BLaER1 treated with 17β-estradiol and CSF1 and Interleukin-3, amounts not matched to agents 10 nM and 100 nM (cell line): ENCODE results near the gene POLD4.

Experiments used
- H3K27ac ChIP-seq, 11 experiments: shearing (Covaris generic); formaldehyde crosslinking; 2 replicates each; pipeline ENCODE4 v1.8.1; 2022
- H3K27me3 ChIP-seq, 11 experiments: shearing (Covaris generic); formaldehyde crosslinking; 2 replicates each; pipeline ENCODE4 v1.8.1; 2022
- H3K36me3 ChIP-seq, 11 experiments: shearing (Covaris generic); formaldehyde crosslinking; 2 replicates each; pipeline ENCODE4 v1.8.1; 2022
- H3K4me1 ChIP-seq, 10 experiments: shearing (Covaris generic); formaldehyde crosslinking; 2 replicates each; pipeline ENCODE4 v1.8.1; 2022
- H3K4me2 ChIP-seq, 11 experiments: shearing (Covaris generic); formaldehyde crosslinking; 2 replicates each; pipeline ENCODE4 v1.8.1; 2022
- H3K4me3 ChIP-seq, 10 experiments: shearing (Covaris generic); formaldehyde crosslinking; 2 replicates each; pipeline ENCODE4 v1.8.1; 2022
- H3K9ac ChIP-seq, 11 experiments: shearing (Covaris generic); formaldehyde crosslinking; 2 replicates each; pipeline ENCODE4 v1.8.1; 2022
- H3K9me3 ChIP-seq, 11 experiments: shearing (Covaris generic); formaldehyde crosslinking; replicated peaks in 1 of 11; 2 replicates each; pipeline ENCODE4 v1.8.1; 2022
- H4K20me1 ChIP-seq, 11 experiments: shearing (Covaris generic); formaldehyde crosslinking; 2 replicates each; pipeline ENCODE4 v1.8.1; 2022
- Cebpa-rat ChIP-seq, 11 experiments: shearing (Covaris generic); IDR thresholded peaks; 2 replicates each; pipeline ENCODE4 v1.8.1; 2022

POLD4 gene

DNA sequence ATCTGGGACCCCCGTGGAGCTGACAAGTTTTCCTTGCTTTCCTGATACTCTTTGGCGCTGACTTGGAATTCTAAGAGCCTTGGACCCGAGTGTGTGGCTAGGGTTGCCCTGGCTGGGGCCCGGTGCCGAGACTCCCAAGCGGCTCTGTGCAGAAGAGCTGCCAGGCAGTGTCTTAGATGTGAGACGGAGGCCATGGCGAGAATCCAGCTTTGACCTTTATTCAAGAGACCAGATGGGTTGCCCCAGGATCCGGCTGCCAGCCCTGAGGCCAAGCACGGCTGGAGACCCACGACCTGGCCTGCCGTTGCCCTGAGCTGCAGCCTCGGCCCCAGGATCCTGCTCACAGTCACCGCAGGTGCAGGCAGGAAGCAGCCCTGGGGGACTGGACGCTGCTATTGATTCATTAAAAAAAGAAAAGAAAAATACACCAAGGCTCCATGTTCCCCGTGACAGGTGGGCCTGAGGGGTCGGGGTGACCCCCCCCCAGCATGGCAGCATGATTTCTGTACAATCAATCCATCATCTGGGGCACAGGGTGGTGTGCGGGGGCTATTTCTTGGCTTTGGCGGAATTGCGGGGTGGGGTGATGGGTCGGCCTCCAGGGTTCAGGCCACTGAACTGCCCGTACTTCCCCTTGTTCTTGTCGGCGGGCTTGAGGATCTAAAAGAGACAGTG is 44.8 kb upstream of the POLD4 start:
- Histone ChIP-seq H3K4me3 (peak overlapping the region in 1 of 10 experiments; percentile 15; a peak in 2 of 20 replicates), H3K27ac (0 out of 22 replicates have a peak overlapping the region, but pooled peaks of 1 of the 11 experiments have one; percentile 13), H3K4me1 (peaks cover 63 to 79% (median 71%) of the 10 kb centered on the region in 10 experiments), H3K36me3 (peaks cover 57 to 76% (median 69%) of the 10 kb centered on the region in 11 experiments), H3K9me3 (no peaks in the 10 kb centered on the region), H3K4me2 (peak overlapping the region; percentile 82 to 99 (median 94); a peak in 21 of 22 replicates), H4K20me1 (peaks cover 42 to 82% (median 70%) of the 10 kb centered on the region in 11 experiments; a peak in 21 of 22 replicates), H3K27me3 (no peaks in the 10 kb centered on the region), H3K9ac (peak overlapping the region in 10 of 11 experiments; percentile 31 to 98 (median 58); a peak in 17 of 22 replicates)
- no peak for TF ChIP-seq Cebpa-rat (IDR thresholded peaks at IDR 0.05)

GRCh38 chr11:67397536-67397935 is 44.2 kb upstream of the POLD4 start:
- peaks cover 61 to 79% (median 71%) of the 10 kb centered on the region in 10 experiments for H3K4me1 ChIP-seq
- H3K9me3 ChIP-seq: no peaks in the 10 kb centered on the region
- peak overlapping the region; percentile 82 to 99 (median 93) for H3K4me2 ChIP-seq
- H3K9ac ChIP-seq: peak overlapping the region; percentile 25 to 98 (median 56); a peak in 18 of 22 replicates
- H3K36me3 ChIP-seq: peaks cover 57 to 77% (median 69%) of the 10 kb centered on the region in 11 experiments
- no peaks in the 10 kb centered on the region for H3K27me3 ChIP-seq
- TF ChIP-seq Cebpa-rat (IDR thresholded peaks at IDR 0.05): no peak
- peak overlapping the region in 4 of 10 experiments; percentile 9 to 50 (median 17); a peak in 4 of 20 replicates for H3K4me3 ChIP-seq
- H3K27ac ChIP-seq: peak overlapping the region in 6 of 11 experiments; percentile 20 to 47 (median 33); a peak in 4 of 22 replicates
- peaks cover 42 to 88% (median 73%) of the 10 kb centered on the region in 11 experiments; a peak in 21 of 22 replicates for H4K20me1 ChIP-seq

DNA sequence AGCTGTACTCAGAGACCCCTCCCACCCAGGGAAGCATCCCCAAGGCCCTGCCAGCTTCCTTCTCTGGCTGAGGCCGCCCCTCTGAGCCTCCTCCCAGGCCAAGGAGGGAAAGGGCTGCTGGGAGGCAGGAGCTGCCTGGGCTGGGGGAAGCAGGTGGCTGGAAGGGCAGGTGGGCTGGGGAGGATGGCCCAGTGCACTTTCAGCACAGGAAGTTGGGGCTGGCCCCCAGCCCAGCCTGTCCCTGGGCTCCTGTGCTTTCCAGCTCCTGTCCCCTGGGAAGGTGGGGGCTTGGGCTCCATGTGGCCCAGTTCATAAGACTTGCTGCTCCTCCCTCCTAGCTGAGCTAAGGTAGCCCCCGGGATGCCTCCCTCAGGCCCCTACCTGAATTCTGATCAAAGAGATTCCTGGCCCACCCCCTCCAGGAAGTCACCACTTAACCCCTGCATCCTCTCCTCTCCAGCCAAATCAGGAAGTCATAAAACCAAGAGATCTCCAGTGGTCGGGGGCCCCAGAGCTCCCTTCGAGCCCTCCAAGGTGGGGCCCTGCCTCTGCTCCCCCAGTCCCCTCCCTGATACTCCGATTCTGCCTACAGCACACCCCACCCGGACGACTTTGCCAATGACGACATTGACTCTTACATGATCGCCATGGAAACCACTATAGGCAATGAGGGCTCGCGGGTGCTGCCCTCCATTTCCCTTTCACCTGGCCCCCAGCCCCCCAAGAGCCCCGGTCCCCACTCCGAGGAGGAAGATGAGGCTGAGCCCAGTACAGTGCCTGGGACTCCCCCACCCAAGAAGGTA is 43.4 kb upstream of the POLD4 start:
- Histone ChIP-seq H3K4me1 (peaks cover 58 to 76% (median 68%) of the 10 kb centered on the region in 10 experiments), H3K4me2 (peak overlapping the region; percentile 53 to 99 (median 93)), H3K27ac (peak overlapping the region in 10 of 11 experiments; percentile 11 to 59 (median 39); a peak in 14 of 22 replicates), H3K9me3 (no peaks in the 10 kb centered on the region), H3K4me3 (peak overlapping the region in 3 of 10 experiments; percentile 25 to 50 (median 26); a peak in 5 of 20 replicates), H4K20me1 (peaks cover 42 to 92% (median 77%) of the 10 kb centered on the region in 11 experiments; a peak in 21 of 22 replicates), H3K36me3 (peaks cover 57 to 77% (median 69%) of the 10 kb centered on the region in 11 experiments), H3K9ac (peak overlapping the region; percentile 31 to 98 (median 57); a peak in 20 of 22 replicates), H3K27me3 (no peaks in the 10 kb centered on the region)
- no peak for TF ChIP-seq Cebpa-rat (IDR thresholded peaks at IDR 0.05)

GRCh38 chr11:67396259-67396581 is 42.9 kb upstream of the POLD4 start:
- Histone ChIP-seq H3K27ac (peak overlapping the region in 5 of 11 experiments; percentile 26 to 59 (median 34); a peak in 4 of 22 replicates), H3K27me3 (no peaks in the 10 kb centered on the region), H3K9ac (peak overlapping the region in 8 of 11 experiments; percentile 52 to 97 (median 58); a peak in 13 of 22 replicates), H3K4me1 (peaks cover 58 to 77% (median 69%) of the 10 kb centered on the region in 10 experiments), H3K4me3 (no peak overlapping the region; a peak in 2 of 20 replicates), H3K4me2 (peak overlapping the region in 10 of 11 experiments; percentile 82 to 99 (median 93); a peak in 18 of 22 replicates), H3K9me3 (no peaks in the 10 kb centered on the region), H3K36me3 (peaks cover 57 to 77% (median 69%) of the 10 kb centered on the region in 11 experiments), H4K20me1 (peaks cover 42 to 89% (median 74%) of the 10 kb centered on the region in 11 experiments; a peak in 21 of 22 replicates)
- no peak for TF ChIP-seq Cebpa-rat (IDR thresholded peaks at IDR 0.05)

- no peak for TF ChIP-seq Cebpa-rat (IDR thresholded peaks at IDR 0.05)
Measured at GRCh38 chr11:67395555-67396258, 42.4 kb upstream of the POLD4 start.

DNA sequence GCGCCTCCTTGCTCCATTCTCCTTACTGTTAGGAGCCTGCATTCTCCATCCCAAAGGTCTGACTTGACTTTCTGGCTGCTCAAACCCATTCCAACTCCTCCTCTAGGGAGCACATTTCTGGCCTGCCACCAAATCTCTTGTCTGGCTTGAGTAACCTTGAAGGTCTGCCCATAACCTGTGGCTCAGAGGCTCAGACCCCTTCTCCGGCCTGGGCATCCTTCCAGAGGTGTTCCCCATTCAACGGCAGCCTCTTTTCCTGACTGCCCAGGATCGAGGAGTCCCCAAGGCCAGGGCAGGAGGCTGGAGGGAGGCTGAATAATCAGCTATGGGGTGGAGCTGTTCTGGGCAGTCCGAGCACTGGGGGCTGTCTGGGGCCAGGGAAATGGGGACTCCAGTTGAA is 40.6 kb upstream of the POLD4 start:
- H3K27ac ChIP-seq: no peak overlapping the region
- peaks cover 25 to 66% (median 52%) of the 10 kb centered on the region in 11 experiments; a peak in 21 of 22 replicates for H4K20me1 ChIP-seq
- H3K4me1 ChIP-seq: peaks cover 56 to 78% (median 69%) of the 10 kb centered on the region in 10 experiments
- TF ChIP-seq Cebpa-rat (IDR thresholded peaks at IDR 0.05): no peak
- H3K4me2 ChIP-seq: peak overlapping the region in 3 of 11 experiments; percentile 19 to 99 (median 49); a peak in 4 of 22 replicates
- H3K36me3 ChIP-seq: peaks cover 41 to 60% (median 54%) of the 10 kb centered on the region in 11 experiments
- H3K4me3 ChIP-seq: no peak overlapping the region; a peak in 1 of 20 replicates
- H3K27me3 ChIP-seq: no peaks in the 10 kb centered on the region
- no peaks in the 10 kb centered on the region for H3K9me3 ChIP-seq
- peak overlapping the region in 6 of 11 experiments; percentile 29 to 54 (median 38); a peak in 9 of 22 replicates for H3K9ac ChIP-seq

More at GRCh38 chr11:67395555-67396258, 42.4 kb upstream of the POLD4 start:
- peak overlapping the region in 5 of 11 experiments; percentile 82 to 93 (median 90); a peak in 7 of 22 replicates for H3K4me2 ChIP-seq
- peak overlapping the region in 1 of 11 experiments; percentile 31; a peak in 1 of 22 replicates for H3K27ac ChIP-seq
- no peaks in the 10 kb centered on the region for H3K9me3 ChIP-seq
- peak overlapping the region in 5 of 11 experiments; percentile 27 to 68 (median 60); a peak in 9 of 22 replicates for H3K9ac ChIP-seq
- no peaks in the 10 kb centered on the region for H3K27me3 ChIP-seq
- peaks cover 60 to 79% (median 69%) of the 10 kb centered on the region in 10 experiments for H3K4me1 ChIP-seq
- peaks cover 57 to 77% (median 69%) of the 10 kb centered on the region in 11 experiments for H3K36me3 ChIP-seq
- no peak overlapping the region for H3K4me3 ChIP-seq
- H4K20me1 ChIP-seq: peaks cover 42 to 84% (median 69%) of the 10 kb centered on the region in 11 experiments; a peak in 21 of 22 replicates

- peak overlapping the region in 6 of 11 experiments; percentile 29 to 54 (median 38); a peak in 6 of 22 replicates for H3K9ac ChIP-seq
- peaks cover 50 to 73% (median 64%) of the 10 kb centered on the region in 10 experiments for H3K4me1 ChIP-seq
- no peaks in the 10 kb centered on the region for H3K27me3 ChIP-seq
- no peak overlapping the region; a peak in 1 of 20 replicates for H3K4me3 ChIP-seq
- H3K4me2 ChIP-seq: peak overlapping the region in 10 of 11 experiments; percentile 2 to 99 (median 41); a peak in 12 of 22 replicates
- peaks cover 20 to 61% (median 46%) of the 10 kb centered on the region in 11 experiments; a peak in 21 of 22 replicates for H4K20me1 ChIP-seq
- no peak overlapping the region for H3K27ac ChIP-seq
- H3K9me3 ChIP-seq: no peaks in the 10 kb centered on the region
- TF ChIP-seq Cebpa-rat (IDR thresholded peaks at IDR 0.05): no peak
- H3K36me3 ChIP-seq: peaks cover 35 to 55% (median 48%) of the 10 kb centered on the region in 11 experiments
Measured at GRCh38 chr11:67393437-67393836, 40.1 kb upstream of the POLD4 start.
